Gastrocnemius medialis (tissue), 4 donors: ENCODE data around the gene PAPLN.

Experiments used
- CTCF ChIP-seq, 5 experiments: fragments of 450-650 bp in 3 of 5; fragments of 200-600 bp in 2 of 5; sonication (generic) in 2 of 5; IDR thresholded peaks in 4 of 5; conservative IDR thresholded peaks in 1 of 5; 1 replicate in 4 of 5; 2 replicates in 1 of 5; pipeline ENCODE4 v1.5.1; 2016 to 2019; ENCODE audit warnings: antibody characterized with exemption in 5 of 5, mild to moderate bottlenecking in 3 of 5, moderate library complexity in 3 of 5
- POLR2A ChIP-seq, 2 donors: fragments of 450-650 bp; IDR thresholded peaks; one replicate each; pipeline ENCODE4 v1.6.1; 2017; ENCODE audit warnings: antibody characterized with exemption in 2 of 2, mild to moderate bottlenecking in 2 of 2, moderate library complexity in 2 of 2

DNA sequence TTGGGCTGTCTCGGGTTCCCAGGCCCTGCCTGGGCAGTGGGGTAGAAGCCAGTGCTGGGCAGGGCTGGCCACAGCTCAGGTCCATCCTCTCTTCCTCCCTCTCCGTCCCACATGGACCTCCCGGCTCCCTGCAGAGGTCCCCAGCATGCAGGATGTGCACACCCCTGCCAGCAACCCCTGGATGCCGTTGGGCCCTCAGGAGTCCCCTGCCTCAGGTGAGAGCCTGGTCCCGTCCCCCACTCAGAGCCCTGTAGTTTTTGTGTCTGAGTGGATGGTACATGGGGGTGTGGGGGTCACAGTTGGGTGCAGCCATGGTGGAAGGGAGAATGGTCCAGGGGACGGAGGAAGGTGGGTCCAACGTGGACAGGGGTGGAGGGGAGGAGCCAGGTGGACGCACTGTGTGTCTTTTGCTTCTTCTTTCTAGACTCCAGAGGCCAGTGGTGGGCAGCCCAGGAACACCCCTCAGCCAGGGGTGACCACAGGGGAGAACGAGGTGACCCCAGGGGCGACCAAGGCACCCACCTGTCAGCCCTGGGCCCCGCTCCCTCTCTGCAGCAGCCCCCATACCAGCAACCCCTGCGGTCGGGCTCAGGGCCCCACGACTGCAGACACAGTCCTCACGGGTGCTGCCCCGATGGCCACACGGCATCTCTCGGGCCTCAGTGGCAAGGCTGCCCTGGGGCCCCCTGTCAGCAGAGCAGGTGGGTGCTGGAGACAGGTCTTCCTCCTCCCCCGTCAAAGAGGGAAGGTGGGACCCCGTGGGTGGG is 21.7 kb downstream of the PAPLN start:
- TF ChIP-seq CTCF (IDR thresholded peaks at IDR 0.05 in 4 of 5, conservative IDR thresholded peaks at IDR 0.05 in 1 of 5) = no peak
- TF ChIP-seq POLR2A (IDR thresholded peaks at IDR 0.05) = no peak
